Esophagus (tissue), 2 donors: ENCODE data around the gene PTTG1IP2. TPM values are rescaled to one million over a fixed set of nuclear protein-coding genes. Genes with fewer than 3 reads are reported as not detected.

ENCODE experiments used
- H3K27ac ChIP-seq, 2 donors: one replicate each; pipeline ENCODE4 v1.5.1; 2013; ENCODE audit warnings: low read depth in 2 of 2, mild to moderate bottlenecking in 2 of 2, inconsistent platforms in 1 of 2, low read length in 1 of 2, moderate library complexity in 1 of 2
- H3K27me3 ChIP-seq, 2 donors: one replicate each; pipeline ENCODE4 v1.6.1; 2013; ENCODE audit warnings: low read length in 2 of 2, control low read depth in 1 of 2, mild to moderate bottlenecking in 1 of 2; ENCODE audit not compliant: insufficient read depth in 2 of 2, control insufficient read depth in 1 of 2
- H3K36me3 ChIP-seq, 2 donors: one replicate each; pipeline ENCODE4 v1.6.1; 2013; ENCODE audit warnings: low read length in 1 of 2; ENCODE audit not compliant: control insufficient read depth in 2 of 2, insufficient read depth in 2 of 2
- H3K4me1 ChIP-seq, 2 donors: one replicate each; pipeline ENCODE4 v1.6.1; 2013; ENCODE audit warnings: low read length in 1 of 2; ENCODE audit not compliant: control insufficient read depth in 2 of 2, insufficient read depth in 2 of 2
- H3K4me3 ChIP-seq, 2 donors: one replicate each; pipeline ENCODE4 v1.5.1; 2013; ENCODE audit warnings: low read length in 2 of 2, mild to moderate bottlenecking in 2 of 2, low read depth in 1 of 2, moderate library complexity in 1 of 2
- H3K9me3 ChIP-seq, 2 donors: one replicate each; pipeline ENCODE4 v1.6.1; 2013; ENCODE audit warnings: mild to moderate bottlenecking in 2 of 2, low read depth in 1 of 2, low read length in 1 of 2, moderate library complexity in 1 of 2; ENCODE audit not compliant: control insufficient read depth in 2 of 2, insufficient read depth in 1 of 2
- WGBS, 2 donors: extraction: QIAGEN DNeasy Blood & Tissue Kit; methylation state at CpG; one replicate each; pipeline ENCODE4 v1.1.7; 2013; 5-methylcytosine and 5-hydroxymethylcytosine counted together
- polyA plus RNA-seq, 2 donors: library from polyadenylated mRNA; stranded (reverse); fragments of 200-250 nt; gene quantifications; one replicate each; pipeline ENCODE4 v1.2.3, GENCODE V29; 2013
- donor health status: healthy with polysubstance abuse.
- donor health status: Bipolar disorder and iron deficiency.

Gene PTTG1IP2
- polyA plus RNA-seq, 2 donors: not detected

GRCh38 chr7:90503367-90503766 is 33.9 kb downstream of the PTTG1IP2 start:
- no peak overlapping the region for H3K4me3 ChIP-seq
- no peaks in the 10 kb centered on the region for H3K36me3 ChIP-seq
- H3K27me3 ChIP-seq: no peaks in the 10 kb centered on the region
- H3K4me1 ChIP-seq: no peaks in the 10 kb centered on the region
- no peaks in the 10 kb centered on the region for H3K9me3 ChIP-seq
- WGBS, 2 donors: 87 to 91% methylated on average over 1 of the region's 1 CpG
- no peak overlapping the region for H3K27ac ChIP-seq

DNA sequence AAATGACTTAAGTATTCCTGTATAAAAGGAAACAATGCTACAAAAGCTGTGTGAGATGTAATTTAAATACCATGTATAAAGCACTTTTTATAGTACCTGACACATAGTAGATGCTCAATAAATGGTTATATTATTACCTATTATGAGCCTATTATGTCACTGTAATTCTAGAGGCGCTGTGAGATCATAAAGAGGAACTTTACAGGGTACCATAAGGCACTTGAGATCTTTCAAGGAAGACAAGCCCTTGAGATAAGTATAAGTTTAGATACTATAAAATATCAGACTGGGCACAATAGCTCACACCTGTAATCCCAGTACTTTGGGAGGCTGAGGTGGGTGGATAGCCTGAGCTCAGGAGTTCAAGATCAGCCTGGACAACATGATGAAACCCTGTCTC is 38.3 kb downstream of the PTTG1IP2 start:
- H3K36me3 ChIP-seq: no peaks in the 10 kb centered on the region
- H3K4me1 ChIP-seq: no peaks in the 10 kb centered on the region
- 80 to 82% methylated on average over 1 of the region's 1 CpG for WGBS, 2 donors
- H3K4me3 ChIP-seq: no peak overlapping the region
- H3K9me3 ChIP-seq: no peaks in the 10 kb centered on the region
- no peaks in the 10 kb centered on the region for H3K27me3 ChIP-seq
- no peak overlapping the region for H3K27ac ChIP-seq

DNA sequence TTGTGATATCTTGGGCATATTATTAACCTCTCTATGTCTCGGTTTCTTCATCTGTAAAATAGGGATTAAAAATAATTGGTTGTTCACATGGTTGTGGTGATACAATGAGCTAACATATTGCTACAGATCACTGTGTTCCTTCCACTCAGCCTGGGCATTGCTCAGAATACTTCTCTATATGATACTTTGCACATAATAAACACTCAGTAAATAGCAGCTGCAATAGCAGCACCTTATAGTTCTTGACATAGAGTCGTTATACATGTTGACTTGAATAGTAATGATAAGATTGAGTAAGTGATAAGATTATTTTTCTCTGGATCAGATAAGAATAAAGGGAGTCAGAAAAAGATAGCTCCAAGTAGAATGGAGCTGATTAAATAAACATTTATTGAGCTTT is 42.3 kb downstream of the PTTG1IP2 start:
- H3K36me3 ChIP-seq: no peaks in the 10 kb centered on the region
- WGBS, 2 donors: 71 to 75% methylated on average over 2 of the region's 2 CpGs
- H3K27me3 ChIP-seq: no peaks in the 10 kb centered on the region
- no peaks in the 10 kb centered on the region for H3K9me3 ChIP-seq
- no peak overlapping the region for H3K4me3 ChIP-seq
- H3K27ac ChIP-seq: no peak overlapping the region
- H3K4me1 ChIP-seq: no peaks in the 10 kb centered on the region

- Histone ChIP-seq H3K27ac (no peak overlapping the region), H3K36me3 (no peaks in the 10 kb centered on the region)
- WGBS, 2 donors: 46 to 53% methylated on average over 3 of the region's 3 CpGs
Measured at GRCh38 chr7:90512821-90513254, 43.4 kb downstream of the PTTG1IP2 start.

DNA sequence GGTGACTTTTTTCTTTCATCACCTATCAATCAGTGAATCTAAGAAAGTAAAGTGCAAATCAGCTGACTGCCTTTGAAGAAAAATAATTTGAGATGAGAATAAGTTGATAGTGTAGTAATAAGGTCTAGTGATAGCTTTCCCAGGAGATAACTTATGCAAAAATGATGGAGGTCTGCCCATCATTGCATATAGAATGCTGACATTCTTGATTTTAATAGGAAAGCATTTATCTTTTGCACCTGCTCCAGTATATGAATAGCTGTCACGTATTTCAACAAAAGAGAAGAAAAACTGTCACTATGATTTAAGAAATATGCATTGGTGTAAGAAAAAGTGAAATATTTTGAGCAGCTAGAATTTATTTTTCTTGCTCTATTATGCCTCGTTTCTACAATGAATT is 46.8 kb downstream of the PTTG1IP2 start:
- no peak overlapping the region for H3K27ac ChIP-seq
- no peaks in the 10 kb centered on the region for H3K4me1 ChIP-seq
- no peaks in the 10 kb centered on the region for H3K9me3 ChIP-seq
- H3K4me3 ChIP-seq: no peak overlapping the region
- no peaks in the 10 kb centered on the region for H3K36me3 ChIP-seq
- WGBS, 2 donors: 57 to 62% methylated on average over 2 of the region's 2 CpGs
- no peaks in the 10 kb centered on the region for H3K27me3 ChIP-seq

More at GRCh38 chr7:90512821-90513254, 43.4 kb downstream of the PTTG1IP2 start:
- Histone ChIP-seq H3K27me3 (no peaks in the 10 kb centered on the region), H3K4me3 (no peak overlapping the region), H3K4me1 (no peaks in the 10 kb centered on the region), H3K9me3 (no peaks in the 10 kb centered on the region)

DNA sequence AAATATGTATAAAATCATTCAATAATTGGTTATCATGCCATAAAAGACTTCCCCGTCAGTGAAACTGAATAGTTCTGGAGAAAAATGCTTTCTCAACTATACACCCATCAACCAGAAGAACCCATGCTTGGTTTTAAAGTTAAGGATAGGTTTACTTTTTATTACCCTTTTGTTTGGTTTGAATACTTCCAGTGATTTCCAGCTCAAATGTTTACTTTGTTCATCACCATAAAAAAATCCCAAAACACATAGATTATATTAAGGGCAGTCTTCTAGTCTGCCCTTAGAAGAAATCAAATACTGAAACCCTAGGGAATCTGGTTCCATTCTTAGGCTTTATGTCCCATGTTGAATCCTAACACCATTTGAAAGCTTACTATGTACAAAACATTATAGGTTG is 49.2 kb downstream of the PTTG1IP2 start:
- H3K36me3 ChIP-seq: no peaks in the 10 kb centered on the region
- no peak overlapping the region for H3K4me3 ChIP-seq
- H3K4me1 ChIP-seq: no peaks in the 10 kb centered on the region
- H3K27ac ChIP-seq: no peak overlapping the region
- no peaks in the 10 kb centered on the region for H3K9me3 ChIP-seq
- no peaks in the 10 kb centered on the region for H3K27me3 ChIP-seq
- 68 to 82% methylated on average over 1 of the region's 1 CpG for whole genome bisulfite sequencing, 2 donors

GRCh38 chr7:90520484-90520883 is 51.0 kb downstream of the PTTG1IP2 start:
- H3K4me3 ChIP-seq: no peak overlapping the region
- WGBS, 2 donors: 26 to 30% methylated on average over 5 of the region's 5 CpGs
- H3K4me1 ChIP-seq: no peaks in the 10 kb centered on the region
- no peak overlapping the region for H3K27ac ChIP-seq
- H3K36me3 ChIP-seq: no peaks in the 10 kb centered on the region
- no peaks in the 10 kb centered on the region for H3K9me3 ChIP-seq
- no peaks in the 10 kb centered on the region for H3K27me3 ChIP-seq

DNA sequence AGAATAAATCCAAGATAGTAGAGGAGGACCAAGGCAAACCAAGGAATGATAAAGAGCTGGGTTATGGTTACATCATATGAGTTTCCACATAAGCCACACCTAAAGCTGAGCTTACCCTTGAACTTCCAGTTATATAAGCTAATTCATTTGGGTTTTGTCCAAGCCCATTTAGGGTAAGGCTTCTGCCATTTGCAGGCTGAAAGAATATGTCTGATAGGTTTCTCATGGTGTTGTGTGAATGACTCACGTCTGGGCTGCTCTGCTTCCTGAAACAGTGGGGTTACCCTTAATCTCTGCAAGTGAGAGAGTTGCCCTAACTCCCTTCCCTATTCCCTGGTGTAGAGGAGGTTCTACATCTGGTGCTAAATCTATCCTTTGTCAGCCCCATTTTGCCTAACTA is 60.8 kb downstream of the PTTG1IP2 start:
- Histone ChIP-seq H3K27me3 (no peaks in the 10 kb centered on the region), H3K4me1 (no peaks in the 10 kb centered on the region), H3K4me3 (no peak overlapping the region), H3K36me3 (no peaks in the 10 kb centered on the region), H3K27ac (no peak overlapping the region), H3K9me3 (no peaks in the 10 kb centered on the region)
- 17 to 60% methylated on average over 1 of the region's 1 CpG for WGBS, 2 donors

- no peaks in the 10 kb centered on the region for H3K9me3 ChIP-seq
- H3K36me3 ChIP-seq: no peaks in the 10 kb centered on the region
- H3K4me1 ChIP-seq: no peaks in the 10 kb centered on the region
- H3K27me3 ChIP-seq: no peaks in the 10 kb centered on the region
- WGBS, 2 donors: 76 to 79% methylated on average over 7 of the region's 7 CpGs
- H3K27ac ChIP-seq: no peak overlapping the region
- no peak overlapping the region for H3K4me3 ChIP-seq
Measured at GRCh38 chr7:90532231-90532929, 62.9 kb downstream of the PTTG1IP2 start.

DNA sequence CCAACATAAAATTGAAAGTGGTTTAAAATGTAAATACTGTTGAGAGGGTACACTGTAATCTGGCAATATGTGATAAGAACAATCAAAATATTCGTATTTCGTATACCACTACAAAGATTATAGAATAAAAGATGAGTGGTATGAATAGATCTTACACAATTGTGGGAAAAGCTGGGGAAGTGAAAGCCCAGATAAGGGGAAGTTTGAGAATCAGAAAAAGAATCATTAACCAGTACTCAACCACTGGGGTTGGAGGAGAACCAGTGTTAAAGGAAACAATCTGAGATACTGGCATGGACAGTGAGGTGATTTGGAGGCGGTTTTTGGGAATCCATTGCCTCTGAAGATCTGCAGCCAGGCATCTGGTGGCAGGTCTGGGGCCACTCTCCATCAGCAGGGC is 67.0 kb downstream of the PTTG1IP2 start:
- Histone ChIP-seq H3K27me3 (no peaks in the 10 kb centered on the region), H3K9me3 (no peaks in the 10 kb centered on the region), H3K4me3 (no peak overlapping the region), H3K27ac (no peak overlapping the region), H3K36me3 (no peaks in the 10 kb centered on the region), H3K4me1 (no peaks in the 10 kb centered on the region)
- WGBS, 2 donors: 76 to 78% methylated on average over 3 of the region's 3 CpGs
